K562 (cell line): ENCODE results near the gene ERF. TPM values are rescaled to one million over a fixed set of nuclear protein-coding genes. Genes with fewer than 3 reads are reported as not detected.

Source experiments
- BCL6 ChIP-seq: fragments of 250-450 bp; sonication (Bioruptor Pico); IDR thresholded peaks from 2 replicates; pipeline ENCODE4 v1.4.0; 2020
- CBFB ChIP-seq: sonication (generic); formaldehyde crosslinking; IDR thresholded peaks from 2 replicates; pipeline ENCODE4 v1.4.0; 2020; ENCODE audit warnings: mild to moderate bottlenecking, missing genetic modification reagents
- GTF2A2 ChIP-seq: IDR thresholded peaks from 2 replicates; pipeline ENCODE4 v1.6.1; 2016; ENCODE audit warnings: mild to moderate bottlenecking, missing genetic modification characterization, missing compliant biosample characterization
- MAFF ChIP-seq: IDR thresholded peaks from 2 replicates; pipeline ENCODE4 v1.6.1; 2012; ENCODE audit warnings: low read length, improper control_type of control experiment
- MTF1 ChIP-seq: fragments of 250-450 bp; sonication (Bioruptor Pico); IDR thresholded peaks from 2 replicates; pipeline ENCODE4 v1.9.0; 2021; ENCODE audit warnings: moderate library complexity, mild to moderate bottlenecking, inconsistent platforms, borderline replicate concordance
- PCBP1 ChIP-seq: fragments of 200-400 bp; formaldehyde crosslinking; IDR thresholded peaks from 2 replicates; pipeline ENCODE4 v1.6.1; 2018; ENCODE audit warnings: mild to moderate bottlenecking, low read depth, low read length; ENCODE audit not compliant: poor library complexity, severe bottlenecking
- RCOR1 ChIP-seq, 2 experiments: IDR thresholded peaks; 2 replicates each; pipeline ENCODE4 v1.6.1; 2012; ENCODE audit warnings: low read depth in 2 of 2, low read length in 2 of 2, borderline replicate concordance in 1 of 2, improper control_type of control experiment in 1 of 2
- SNRNP70 ChIP-seq: fragments of 200-400 bp; formaldehyde crosslinking; optimal IDR thresholded peaks from 2 replicates; pipeline ENCODE3; 2017; ENCODE audit warnings: low read depth, low read length
- SP2 ChIP-seq: IDR thresholded peaks from 2 replicates; pipeline ENCODE4 v1.6.1; 2011; ENCODE audit warnings: mild to moderate bottlenecking, low read depth, low read length, moderate library complexity; ENCODE audit not compliant: poor library complexity, severe bottlenecking; ENCODE audit errors: extremely low read depth
- U2AF2 ChIP-seq: fragments of 200-400 bp; formaldehyde crosslinking; optimal IDR thresholded peaks from 2 replicates; pipeline ENCODE3; 2017; ENCODE audit warnings: low read depth, mild to moderate bottlenecking, low read length
- ZNF212 ChIP-seq: fragments of 450-650 bp; formaldehyde crosslinking; IDR thresholded peaks from 2 replicates; pipeline ENCODE4 v1.4.0; 2020; ENCODE audit warnings: mild to moderate bottlenecking
- polyA plus RNA-seq, 8 experiments: library from polyadenylated mRNA; depleted of rRNA in 4 of 8; stranded (reverse) in 5 of 8; unstranded in 3 of 8; fragments of >200 nt; fragmentation: Nextera tagmentation in 2 of 8; fragmentation: Illumina TruSeq in 1 of 8; extraction: Ambion mirVana in 2 of 8; extraction: Trizol in 1 of 8; gene quantifications; 2 replicates each; pipeline versions ENCODE4 v1.2.1 to v1.2.3, GENCODE V29; 2011 to 2014; ENCODE audit warnings: inconsistent platforms in 1 of 8, missing spikeins in 1 of 8
- total RNA-seq, 7 experiments: library from RNA; depleted of rRNA in 6 of 7; stranded (reverse); fragments of >200 nt in 6 of 7; fragmentation: Illumina TruSeq in 2 of 7; extraction: Trizol in 2 of 7; gene quantifications; 2 replicates each; pipeline versions ENCODE4 v1.2.1 to v1.2.3, GENCODE V29; 2011 to 2021; ENCODE audit warnings: low replicate concordance in 1 of 7
- TF ChIP-seq, protein P1 (sequence below): fragments of 250-450 bp; sonication (Bioruptor Pico); IDR thresholded peaks from 2 replicates; pipeline ENCODE4 v1.4.0; 2020; ENCODE audit warnings: mild to moderate bottlenecking
- TF ChIP-seq, protein P2 (sequence below): fragments of 250-450 bp; sonication (Bioruptor Pico); IDR thresholded peaks from 2 replicates; pipeline ENCODE4 v1.5.0; 2021; ENCODE audit warnings: mild to moderate bottlenecking, moderate library complexity
- TF ChIP-seq, protein P3 (sequence below): fragments of 450-650 bp; IDR thresholded peaks from 2 replicates; pipeline ENCODE4 v1.6.1; 2018; ENCODE audit warnings: mild to moderate bottlenecking, low read depth; ENCODE audit not compliant: partially characterized antibody
- TF ChIP-seq, protein P4 (sequence below): fragments of 450-650 bp; IDR thresholded peaks from 2 replicates; pipeline ENCODE4 v1.6.1; 2016; ENCODE audit warnings: low read depth, mild to moderate bottlenecking, moderate library complexity
- TF ChIP-seq, protein P5 (sequence below): fragments of 450-650 bp; IDR thresholded peaks from 2 replicates; pipeline ENCODE4 v1.6.1; 2016

The ERF gene
- total and polyA plus RNA-seq, 9 of the 15 experiments (the other 6 are each of a cell fraction or from before 2014, with no cell fraction given) = 0.03 to 75.4 (median 27.0) TPM

DNA sequence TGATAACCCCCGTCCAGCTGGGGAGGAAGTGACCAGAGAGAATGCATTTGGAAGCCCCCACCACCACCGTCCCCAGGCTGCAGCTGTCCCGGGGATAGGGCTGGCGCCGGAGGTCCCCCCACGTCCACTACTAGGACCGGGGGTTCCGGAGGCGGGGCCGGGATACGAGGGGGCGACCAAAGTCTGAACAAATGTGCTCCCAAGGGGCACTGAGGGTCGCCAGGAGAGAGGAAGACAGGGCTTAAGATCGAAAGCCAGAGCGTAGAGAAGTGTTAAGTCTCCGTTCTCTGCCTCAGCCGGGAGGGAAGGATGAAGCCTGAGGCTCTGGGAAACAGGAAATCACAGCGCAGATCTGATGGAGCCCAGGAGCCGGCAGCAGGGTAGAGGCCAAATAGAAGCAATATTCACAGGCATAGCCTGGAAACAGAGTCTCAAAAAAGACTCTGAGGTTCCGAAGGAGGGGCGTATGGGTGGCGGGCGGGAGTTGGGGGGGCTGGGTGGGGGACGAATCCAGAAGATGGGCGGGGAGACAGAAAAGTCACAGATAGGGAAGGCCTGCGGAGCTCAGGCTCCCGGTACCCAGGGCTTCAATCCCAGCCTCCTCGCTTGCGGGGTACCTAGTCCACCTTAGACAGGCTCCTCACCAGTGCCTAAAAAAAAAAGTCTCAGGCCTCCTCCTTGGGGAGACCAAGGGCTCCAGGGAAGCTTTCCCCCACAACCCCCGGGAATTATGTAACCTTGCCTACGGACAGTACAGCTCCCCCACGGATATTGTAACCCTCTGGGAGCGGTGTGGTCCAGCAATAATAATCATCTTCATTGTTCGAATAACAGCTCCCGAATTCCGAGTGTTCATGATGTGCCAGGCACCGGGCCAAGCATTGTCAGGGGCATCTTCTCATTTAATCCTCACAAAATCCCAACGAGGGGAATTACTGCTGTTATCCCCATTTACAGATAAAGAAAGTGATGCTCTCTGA lies 1.1 kb upstream of the ERF start (continued):
- TF ChIP-seq, protein P1, sequence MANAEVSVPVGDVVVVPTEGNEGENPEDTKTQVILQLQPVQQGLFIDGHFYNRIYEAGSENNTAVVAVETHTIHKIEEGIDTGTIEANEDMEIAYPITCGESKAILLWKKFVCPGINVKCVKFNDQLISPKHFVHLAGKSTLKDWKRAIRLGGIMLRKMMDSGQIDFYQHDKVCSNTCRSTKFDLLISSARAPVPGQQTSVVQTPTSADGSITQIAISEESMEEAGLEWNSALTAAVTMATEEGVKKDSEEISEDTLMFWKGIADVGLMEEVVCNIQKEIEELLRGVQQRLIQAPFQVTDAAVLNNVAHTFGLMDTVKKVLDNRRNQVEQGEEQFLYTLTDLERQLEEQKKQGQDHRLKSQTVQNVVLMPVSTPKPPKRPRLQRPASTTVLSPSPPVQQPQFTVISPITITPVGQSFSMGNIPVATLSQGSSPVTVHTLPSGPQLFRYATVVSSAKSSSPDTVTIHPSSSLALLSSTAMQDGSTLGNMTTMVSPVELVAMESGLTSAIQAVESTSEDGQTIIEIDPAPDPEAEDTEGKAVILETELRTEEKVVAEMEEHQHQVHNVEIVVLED = no peak
- TF ChIP-seq, protein P2, sequence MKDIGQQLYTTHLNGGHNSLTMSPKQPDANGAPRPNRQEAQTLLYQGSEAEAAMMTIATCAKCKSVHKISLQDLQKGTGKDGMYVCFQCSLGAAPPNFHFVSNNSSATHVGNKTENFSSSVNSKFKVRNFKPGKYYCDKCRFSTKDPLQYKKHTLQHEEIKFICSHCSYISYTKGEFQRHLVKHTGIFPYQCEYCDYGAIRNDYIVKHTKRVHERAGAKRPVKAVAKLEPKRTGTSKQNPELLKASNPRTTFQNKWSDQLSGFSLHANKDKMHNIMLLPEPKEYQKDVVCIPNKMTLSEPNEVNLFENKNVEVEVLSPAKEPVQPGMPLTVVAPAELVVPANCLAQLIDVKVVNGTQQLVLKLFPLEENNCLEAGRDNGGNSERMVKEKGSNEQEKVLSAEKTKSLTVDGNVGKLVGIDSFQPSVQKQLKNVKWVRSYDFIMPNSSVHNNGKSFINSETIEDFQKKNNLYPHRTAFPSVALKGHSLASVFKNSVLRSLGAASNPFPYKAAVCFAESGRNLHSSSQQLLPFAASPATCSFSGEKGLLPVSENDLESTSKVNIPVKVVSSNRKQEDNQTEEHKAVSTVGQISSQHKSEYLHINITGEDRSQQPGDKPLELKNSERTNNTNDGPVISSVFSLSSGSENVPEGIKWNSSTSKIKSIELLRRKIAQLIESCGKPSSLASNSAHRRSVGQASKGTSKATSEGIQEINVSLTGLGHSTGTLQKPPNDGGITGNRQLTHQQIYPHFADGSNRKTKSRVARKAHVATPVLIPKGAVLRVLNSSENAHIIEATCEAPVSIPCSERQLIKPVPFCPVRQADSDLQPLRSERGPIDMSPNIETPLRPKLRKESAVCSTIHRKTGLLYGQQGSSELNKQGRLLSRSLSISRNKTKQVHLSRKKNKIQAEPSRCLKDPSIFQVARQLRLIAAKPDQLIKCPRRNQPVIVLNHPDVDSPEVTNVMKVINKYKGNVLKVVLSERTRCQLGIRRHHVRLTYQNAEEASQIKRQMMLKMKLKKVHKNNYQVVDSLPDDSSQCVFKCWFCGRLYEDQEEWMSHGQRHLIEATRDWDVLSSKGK = no peak
- TF ChIP-seq, protein P3, sequence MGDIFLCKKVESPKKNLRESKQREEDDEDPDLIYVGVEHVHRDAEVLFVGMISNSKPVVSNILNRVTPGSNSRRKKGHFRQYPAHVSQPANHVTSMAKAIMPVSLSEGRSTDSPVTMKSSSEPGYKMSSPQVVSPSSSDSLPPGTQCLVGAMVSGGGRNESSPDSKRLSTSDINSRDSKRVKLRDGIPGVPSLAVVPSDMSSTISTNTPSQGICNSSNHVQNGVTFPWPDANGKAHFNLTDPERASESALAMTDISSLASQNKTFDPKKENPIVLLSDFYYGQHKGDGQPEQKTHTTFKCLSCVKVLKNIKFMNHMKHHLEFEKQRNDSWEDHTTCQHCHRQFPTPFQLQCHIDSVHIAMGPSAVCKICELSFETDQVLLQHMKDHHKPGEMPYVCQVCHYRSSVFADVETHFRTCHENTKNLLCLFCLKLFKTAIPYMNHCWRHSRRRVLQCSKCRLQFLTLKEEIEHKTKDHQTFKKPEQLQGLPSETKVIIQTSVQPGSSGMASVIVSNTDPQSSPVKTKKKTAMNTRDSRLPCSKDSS = no peak
- TF ChIP-seq MAFF (no peak), BCL6 (CRISPR knock-in tag) (no peak), ZNF212 (CRISPR knock-in tag) (no peak), GTF2A2 (tag) (no peak), PCBP1 (no peak), U2AF2 (no peak), SNRNP70 (no peak), SP2 (no peak), CBFB (CRISPR knock-in tag) (no peak), RCOR1 (IDR thresholded peaks at IDR 0.05; ENCODE audit: borderline replicate concordance in 1 of 2, low read depth in 2 of 2, low read length in 2 of 2) (peak in 1 of 2 experiments; percentile 84; a peak in 2 of 4 replicates), MTF1 (CRISPR knock-in tag) (no peak)
- TF ChIP-seq, protein P4, sequence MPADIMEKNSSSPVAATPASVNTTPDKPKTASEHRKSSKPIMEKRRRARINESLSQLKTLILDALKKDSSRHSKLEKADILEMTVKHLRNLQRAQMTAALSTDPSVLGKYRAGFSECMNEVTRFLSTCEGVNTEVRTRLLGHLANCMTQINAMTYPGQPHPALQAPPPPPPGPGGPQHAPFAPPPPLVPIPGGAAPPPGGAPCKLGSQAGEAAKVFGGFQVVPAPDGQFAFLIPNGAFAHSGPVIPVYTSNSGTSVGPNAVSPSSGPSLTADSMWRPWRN = no peak
- TF ChIP-seq, protein P5, sequence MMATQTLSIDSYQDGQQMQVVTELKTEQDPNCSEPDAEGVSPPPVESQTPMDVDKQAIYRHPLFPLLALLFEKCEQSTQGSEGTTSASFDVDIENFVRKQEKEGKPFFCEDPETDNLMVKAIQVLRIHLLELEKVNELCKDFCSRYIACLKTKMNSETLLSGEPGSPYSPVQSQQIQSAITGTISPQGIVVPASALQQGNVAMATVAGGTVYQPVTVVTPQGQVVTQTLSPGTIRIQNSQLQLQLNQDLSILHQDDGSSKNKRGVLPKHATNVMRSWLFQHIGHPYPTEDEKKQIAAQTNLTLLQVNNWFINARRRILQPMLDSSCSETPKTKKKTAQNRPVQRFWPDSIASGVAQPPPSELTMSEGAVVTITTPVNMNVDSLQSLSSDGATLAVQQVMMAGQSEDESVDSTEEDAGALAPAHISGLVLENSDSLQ = no peak
